Bronchial epithelial cell (primary cell): ENCODE data around the gene PSME3. TPM values are rescaled to one million over a fixed set of nuclear protein-coding genes. Genes with fewer than 3 reads are reported as not detected.

ENCODE experiments used
- DNase-seq: peaks from one replicate; pipeline ENCODE4 v3.0.0-alpha.2; 2010; ENCODE audit warnings: low read depth
- FAIRE-seq: peaks from 2 replicates; lab custom pipeline; 2011; peaks lifted over from hg19 to GRCh38; lab: Jason Lieb, UNC
- H3K27me3 ChIP-seq: 2 replicates; pipeline ENCODE4 v1.5.1; 2011; ENCODE audit warnings: low read length; ENCODE audit not compliant: control insufficient read depth, insufficient read depth
- H3K36me3 ChIP-seq: 2 replicates; pipeline ENCODE4 v1.5.1; 2011; ENCODE audit warnings: low read length; ENCODE audit not compliant: control insufficient read depth, insufficient read depth
- H3K4me3 ChIP-seq: 2 replicates; pipeline ENCODE4 v1.5.1; 2011; ENCODE audit warnings: mild to moderate bottlenecking, low read depth, low read length, control low read depth
- total RNA-seq: library from RNA; depleted of rRNA; stranded (reverse); fragments of >200 nt; gene quantifications from 2 replicates; pipeline ENCODE4 v1.2.1, GENCODE V29; 2014
- TF ChIP-seq, protein P1 (sequence below): IDR thresholded peaks from 2 replicates; pipeline ENCODE4 v1.5.1; 2011; ENCODE audit warnings: mild to moderate bottlenecking, moderate library complexity, low read length, control low read depth, inconsistent platforms; ENCODE audit not compliant: insufficient read depth, severe bottlenecking

The PSME3 gene, protein sequence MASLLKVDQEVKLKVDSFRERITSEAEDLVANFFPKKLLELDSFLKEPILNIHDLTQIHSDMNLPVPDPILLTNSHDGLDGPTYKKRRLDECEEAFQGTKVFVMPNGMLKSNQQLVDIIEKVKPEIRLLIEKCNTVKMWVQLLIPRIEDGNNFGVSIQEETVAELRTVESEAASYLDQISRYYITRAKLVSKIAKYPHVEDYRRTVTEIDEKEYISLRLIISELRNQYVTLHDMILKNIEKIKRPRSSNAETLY
- total RNA-seq, result 57.7 and 72.5 TPM in 2 replicates

GRCh38 chr17:42832934-42833766 lies at the start of gene PSME3:
TSS of gene PSME3 (plus strand) at chr17:42833397. CDS start at chr17:42833632, 235 bp downstream.
- FAIRE-seq, result no peak
- Histone ChIP-seq H3K4me3 (peak within 1 kb of the TSS; percentile 92), H3K36me3 (peaks cover 13% of the 10 kb centered on the region), H3K27me3 (no peaks in the 10 kb centered on the region)
- DNase-seq, result peak; percentile 79
- TF ChIP-seq, protein P1, sequence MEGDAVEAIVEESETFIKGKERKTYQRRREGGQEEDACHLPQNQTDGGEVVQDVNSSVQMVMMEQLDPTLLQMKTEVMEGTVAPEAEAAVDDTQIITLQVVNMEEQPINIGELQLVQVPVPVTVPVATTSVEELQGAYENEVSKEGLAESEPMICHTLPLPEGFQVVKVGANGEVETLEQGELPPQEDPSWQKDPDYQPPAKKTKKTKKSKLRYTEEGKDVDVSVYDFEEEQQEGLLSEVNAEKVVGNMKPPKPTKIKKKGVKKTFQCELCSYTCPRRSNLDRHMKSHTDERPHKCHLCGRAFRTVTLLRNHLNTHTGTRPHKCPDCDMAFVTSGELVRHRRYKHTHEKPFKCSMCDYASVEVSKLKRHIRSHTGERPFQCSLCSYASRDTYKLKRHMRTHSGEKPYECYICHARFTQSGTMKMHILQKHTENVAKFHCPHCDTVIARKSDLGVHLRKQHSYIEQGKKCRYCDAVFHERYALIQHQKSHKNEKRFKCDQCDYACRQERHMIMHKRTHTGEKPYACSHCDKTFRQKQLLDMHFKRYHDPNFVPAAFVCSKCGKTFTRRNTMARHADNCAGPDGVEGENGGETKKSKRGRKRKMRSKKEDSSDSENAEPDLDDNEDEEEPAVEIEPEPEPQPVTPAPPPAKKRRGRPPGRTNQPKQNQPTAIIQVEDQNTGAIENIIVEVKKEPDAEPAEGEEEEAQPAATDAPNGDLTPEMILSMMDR, result no peak

DNA sequence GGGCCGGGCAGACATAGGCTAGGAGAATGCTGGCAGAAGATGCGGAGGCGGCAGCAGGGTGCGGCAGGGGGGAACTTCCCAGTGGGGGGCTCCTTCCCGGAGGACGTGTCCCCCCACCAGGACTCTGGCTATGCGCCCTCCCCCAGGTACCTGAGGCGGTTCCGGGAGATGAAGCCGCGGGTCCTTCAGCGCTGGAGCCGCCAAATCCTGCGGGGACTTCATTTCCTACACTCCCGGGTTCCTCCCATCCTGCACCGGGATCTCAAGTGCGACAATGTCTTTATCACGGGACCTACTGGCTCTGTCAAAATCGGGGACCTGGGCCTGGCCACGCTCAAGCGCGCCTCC lies 49.4 kb upstream of the PSME3 start:
- Histone ChIP-seq H3K27me3 (peaks cover 6% of the 10 kb centered on the region), H3K36me3 (peaks cover 2% of the 10 kb centered on the region), H3K4me3 (no peak overlapping the region)
- DNase-seq, result no peak
- FAIRE-seq, result no peak
- TF ChIP-seq, protein P1, result no peak

DNA sequence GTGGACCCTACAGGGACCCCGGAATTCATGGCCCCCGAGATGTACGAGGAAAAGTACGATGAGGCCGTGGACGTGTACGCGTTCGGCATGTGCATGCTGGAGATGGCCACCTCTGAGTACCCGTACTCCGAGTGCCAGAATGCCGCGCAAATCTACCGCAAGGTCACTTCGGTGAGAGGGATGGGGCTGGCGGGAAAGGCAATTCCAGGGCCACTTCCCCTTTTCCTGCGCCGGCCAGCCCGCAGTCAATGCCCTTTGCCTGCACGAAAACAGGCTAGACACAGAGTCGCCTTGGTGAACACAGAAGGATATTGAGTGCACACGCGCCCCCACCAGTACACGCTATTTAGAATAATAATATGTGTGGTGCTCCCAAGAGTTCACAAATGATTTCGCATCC lies 48.8 kb upstream of the PSME3 start:
- H3K36me3 ChIP-seq, result no peaks in the 10 kb centered on the region
- H3K27me3 ChIP-seq, result peaks cover 6% of the 10 kb centered on the region
- FAIRE-seq (no peak), DNase-seq (no peak)
- TF ChIP-seq, protein P1, result no peak
- no peak overlapping the region for H3K4me3 ChIP-seq

GRCh38 chr17:42784811-42785592 lies 48.2 kb upstream of the PSME3 start:
- TF ChIP-seq, protein P1, result no peak
- Histone ChIP-seq H3K27me3 (peaks cover 6% of the 10 kb centered on the region), H3K36me3 (no peaks in the 10 kb centered on the region), H3K4me3 (no peak overlapping the region)
- FAIRE-seq (no peak), DNase-seq (no peak)

DNA sequence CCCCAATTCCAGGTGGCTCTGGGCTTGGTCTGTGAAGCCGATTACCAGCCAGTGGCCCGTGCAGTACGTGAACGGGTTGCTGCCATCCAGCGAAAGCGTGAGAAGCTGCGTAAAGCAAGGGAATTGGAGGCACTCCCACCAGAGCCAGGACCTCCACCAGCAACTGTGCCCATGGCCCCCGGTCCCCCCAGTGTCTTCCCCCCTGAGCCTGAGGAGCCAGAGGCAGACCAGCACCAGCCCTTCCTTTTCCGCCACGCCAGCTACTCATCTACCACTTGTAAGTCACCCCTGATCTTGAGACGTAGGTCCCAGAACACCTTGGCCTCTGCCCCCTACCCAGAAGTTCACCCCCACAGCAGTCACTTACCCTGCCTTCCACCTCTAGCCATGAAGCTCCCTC lies 45.9 kb upstream of the PSME3 start:
- Histone ChIP-seq H3K4me3 (no peak overlapping the region), H3K36me3 (no peaks in the 10 kb centered on the region), H3K27me3 (no peaks in the 10 kb centered on the region)
- FAIRE-seq (no peak), DNase-seq (no peak)
- TF ChIP-seq, protein P1, result no peak
